Hepatocyte (in vitro differentiated cells): ENCODE data around the gene ZDBF2.

Experiments
- CTCF ChIP-seq: fragments of 200-600 bp; sonication (generic); IDR thresholded peaks from 2 replicates; pipeline ENCODE4 v1.5.1; 2016; ENCODE audit warnings: antibody characterized with exemption, mild to moderate bottlenecking; ENCODE audit not compliant: poor library complexity
- EZH2 ChIP-seq: fragments of 200-600 bp; sonication (generic); IDR thresholded peaks from 2 replicates; pipeline ENCODE4 v1.6.1; 2016; ENCODE audit warnings: antibody characterized with exemption, mild to moderate bottlenecking, borderline replicate concordance

GRCh38 chr2:206287197-206287596, 12.7 kb downstream of the ZDBF2 start:
- no peak for TF ChIP-seq CTCF
- no peak for TF ChIP-seq EZH2
